Naive thymus-derived CD8-positive, alpha-beta T cell (primary cell): ENCODE measurements around the gene SLC35B1. TPM values are rescaled to one million over a fixed set of nuclear protein-coding genes. Genes with fewer than 3 reads are reported as not detected.

Experiments used
- ATAC-seq, 2 donors: fragments of 150-1000 bp; cut with Tn5 transposase in 1 of 2; sonication (Bioruptor Pico), chemical (Tn5 transposase) in 1 of 2; 1 replicate in 1 of 2; 2 replicates in 1 of 2; pipeline ENCODE4 v1.10.0; 2021; ENCODE audit warnings: mild to moderate bottlenecking in 2 of 2, moderate library complexity in 2 of 2
- POLR2A ChIA-PET: fragments of 350-600 bp; sonication (Branson Sonifier 250); formaldehyde crosslinking; loops from one replicate; lab custom pipeline; 2021; ENCODE audit warnings: antibody characterized with exemption; lab: Charles Lee
- DNase-seq, 10 donors: peaks; one replicate each; pipeline versions ENCODE4 v3.0.0 to v3.0.0-alpha.2; 2020 to 2022
- H3K27ac Mint-ChIP-seq, 10 donors: one replicate each; pipeline ENCODE4 v1.8.0; 2020 to 2022; ENCODE audit warnings: mild to moderate bottlenecking in 10 of 10, mixed read lengths in 10 of 10, moderate library complexity in 4 of 10, inconsistent platforms in 1 of 10
- H3K27me3 Mint-ChIP-seq, 5 donors: one replicate each; pipeline ENCODE4 v1.8.0; 2021 to 2022; ENCODE audit warnings: mixed read lengths in 5 of 5
- H3K36me3 Mint-ChIP-seq, 3 donors: one replicate each; pipeline ENCODE4 v1.8.0; 2020 to 2022; ENCODE audit warnings: mixed read lengths in 3 of 3, mild to moderate bottlenecking in 2 of 3, inconsistent platforms in 1 of 3
- H3K4me1 Mint-ChIP-seq, 4 donors: one replicate each; pipeline ENCODE4 v1.8.0; 2021 to 2022; ENCODE audit warnings: mixed read lengths in 4 of 4
- H3K4me3 Mint-ChIP-seq, 10 donors: one replicate each; pipeline ENCODE4 v1.8.0; 2020 to 2022; ENCODE audit warnings: mild to moderate bottlenecking in 10 of 10, mixed read lengths in 10 of 10, moderate library complexity in 6 of 10, inconsistent platforms in 1 of 10
- H3K9me3 Mint-ChIP-seq, 9 donors: one replicate each; pipeline ENCODE4 v1.8.0; 2020 to 2022; ENCODE audit warnings: mixed read lengths in 9 of 9, mild to moderate bottlenecking in 3 of 9, inconsistent platforms in 1 of 9, moderate library complexity in 1 of 9
- polyA plus RNA-seq, 3 donors: library from polyadenylated mRNA; unstranded; fragments of 300-500 nt; fragmentation: Illumina TruSeq; gene quantifications; one replicate each; pipeline ENCODE4 v1.2.3, GENCODE V29; 2021
- total RNA-seq, 8 experiments: library from RNA in 2 of 8; stranded (reverse) in 2 of 8; gene quantifications; one replicate each; pipeline ENCODE4 v1.2.3 and lab custom pipeline; 2021 to 2026

Gene SLC35B1
- total and polyA plus RNA-seq, 5 experiments from 2014 or later, result 20.3 to 39.7 (median 27.4) TPM

GRCh38 chr17:49695698-49696232 lies 12.0 kb downstream of the SLC35B1 start:
- Mint-ChIP-seq H3K9me3 (no peaks in the 10 kb centered on the region), H3K4me3 (peak overlapping the region; percentile 31 to 80 (median 66)), H3K4me1 (peaks cover 44 to 59% (median 50%) of the 10 kb centered on the region in 4 donors), H3K27me3 (no peaks in the 10 kb centered on the region), H3K27ac (peak overlapping the region; percentile 89 to 96 (median 92)), H3K36me3 (peaks cover 0 to 18% (median 0%) of the 10 kb centered on the region in 3 donors)
- POLR2A ChIA-PET, result interaction anchor here (0.6 to 3.6 kb wide), 12 partner anchors 8 to 128 kb away, joined by 3 to 18 read pairs (median 4); partner anchors contain the start of gene SPOP
- DNase-seq (no peak), ATAC-seq (peak in 1 of 2 donors; percentile 35)

GRCh38 chr17:49694847-49695697 lies 12.7 kb downstream of the SLC35B1 start:
- Mint-ChIP-seq H3K4me1 (peaks cover 45 to 61% (median 52%) of the 10 kb centered on the region in 4 donors), H3K36me3 (peaks cover 0 to 11% (median 0%) of the 10 kb centered on the region in 3 donors), H3K4me3 (peak overlapping the region; percentile 22 to 80 (median 56)), H3K27me3 (no peaks in the 10 kb centered on the region), H3K9me3 (no peaks in the 10 kb centered on the region), H3K27ac (peak overlapping the region; percentile 89 to 96 (median 92))
- peak; percentile 37 to 45 for ATAC-seq
- peak; percentile 51 to 80 (median 70) for DNase-seq
- POLR2A ChIA-PET, result interaction anchor here (1.0 to 3.6 kb wide), 7 partner anchors 9 to 127 kb away, joined by 4 to 18 read pairs (median 5); partner anchors contain the start of gene SPOP

- Mint-ChIP-seq H3K27me3 (no peaks in the 10 kb centered on the region), H3K4me3 (peak overlapping the region in 1 of 10 donors; percentile 42), H3K4me1 (peaks cover 46 to 70% (median 63%) of the 10 kb centered on the region in 4 donors), H3K9me3 (no peaks in the 10 kb centered on the region), H3K36me3 (peaks cover 0 to 3% (median 0%) of the 10 kb centered on the region in 3 donors), H3K27ac (peak overlapping the region in 7 of 10 donors; percentile 29 to 89 (median 69))
- ATAC-seq (no peak), DNase-seq (no peak)
- POLR2A ChIA-PET, result no interaction called here
Observed at GRCh38 chr17:49692751-49693150, 15.0 kb downstream of the SLC35B1 start.

- peaks cover 52 to 77% (median 69%) of the 10 kb centered on the region in 4 donors for H3K4me1 Mint-ChIP-seq
- DNase-seq, result no peak
- no peak for ATAC-seq
- H3K4me3 Mint-ChIP-seq, result peak overlapping the region in 9 of 10 donors; percentile 56 to 94 (median 73)
- no peaks in the 10 kb centered on the region for H3K9me3 Mint-ChIP-seq
- peak overlapping the region; percentile 45 to 91 (median 88) for H3K27ac Mint-ChIP-seq
- POLR2A ChIA-PET, result interaction anchor here (0.9 to 6.0 kb wide), 5 partner anchors 10 to 122 kb away, joined by 3 to 60 read pairs (median 3); partner anchors contain the start of gene SPOP
- H3K27me3 Mint-ChIP-seq, result no peaks in the 10 kb centered on the region
- H3K36me3 Mint-ChIP-seq, result peaks cover 0 to 3% (median 0%) of the 10 kb centered on the region in 3 donors
Observed at GRCh38 chr17:49691677-49692191, 16.0 kb downstream of the SLC35B1 start.

- Mint-ChIP-seq H3K27ac (peak overlapping the region; percentile 81 to 91 (median 88)), H3K36me3 (peaks cover 0 to 3% (median 0%) of the 10 kb centered on the region in 3 donors), H3K9me3 (no peaks in the 10 kb centered on the region), H3K4me1 (peaks cover 49 to 74% (median 67%) of the 10 kb centered on the region in 4 donors), H3K27me3 (no peaks in the 10 kb centered on the region), H3K4me3 (peak overlapping the region in 9 of 10 donors; percentile 56 to 94 (median 73))
- ATAC-seq (no peak), DNase-seq (no peak)
- POLR2A ChIA-PET, result interaction anchor here (0.6 to 6.0 kb wide), 7 partner anchors 9 to 121 kb away, joined by 3 to 60 read pairs (median 3); partner anchors contain the start of genes KAT7 and SPOP
Observed at GRCh38 chr17:49691086-49691676, 16.6 kb downstream of the SLC35B1 start.

- Mint-ChIP-seq H3K4me1 (peaks cover 45 to 65% (median 58%) of the 10 kb centered on the region in 4 donors), H3K9me3 (no peaks in the 10 kb centered on the region), H3K36me3 (peaks cover 0 to 3% (median 0%) of the 10 kb centered on the region in 3 donors), H3K27ac (peak overlapping the region; percentile 48 to 89 (median 76)), H3K27me3 (no peaks in the 10 kb centered on the region), H3K4me3 (peak overlapping the region in 8 of 10 donors; percentile 45 to 94 (median 60))
- POLR2A ChIA-PET, result interaction anchor here (0.6 to 6.0 kb wide), 4 partner anchors 12 to 103 kb away, joined by 3 to 60 read pairs (median 4); partner anchors contain the start of gene SPOP
- ATAC-seq, result no peak
- no peak for DNase-seq
Observed at GRCh38 chr17:49690256-49690655, 17.5 kb downstream of the SLC35B1 start.

GRCh38 chr17:49688848-49689247 lies 18.9 kb downstream of the SLC35B1 start:
- POLR2A ChIA-PET, result interaction anchor here (0.8 to 6.0 kb wide), 5 partner anchors 10 to 75 kb away, joined by 3 to 60 read pairs (median 5); partner anchors contain the start of genes FAM117A, SLC35B1 and SPOP
- H3K4me3 Mint-ChIP-seq, result peak overlapping the region; percentile 71 to 95 (median 88)
- H3K36me3 Mint-ChIP-seq, result peaks cover 0 to 3% (median 0%) of the 10 kb centered on the region in 3 donors
- H3K9me3 Mint-ChIP-seq, result no peaks in the 10 kb centered on the region
- H3K27ac Mint-ChIP-seq, result peak overlapping the region; percentile 89 to 100 (median 96)
- no peak for ATAC-seq
- DNase-seq, result no peak
- peaks cover 41 to 65% (median 53%) of the 10 kb centered on the region in 4 donors for H3K4me1 Mint-ChIP-seq
- no peaks in the 10 kb centered on the region for H3K27me3 Mint-ChIP-seq

- no peaks in the 10 kb centered on the region for H3K36me3 Mint-ChIP-seq
- ATAC-seq (peak; percentile 95), DNase-seq (peak in 4 of 10 donors; percentile 23 to 58 (median 56))
- H3K27ac Mint-ChIP-seq, result peak overlapping the region; percentile 95 to 100 (median 98)
- peak overlapping the region; percentile 87 to 95 (median 93) for H3K4me3 Mint-ChIP-seq
- H3K9me3 Mint-ChIP-seq, result no peaks in the 10 kb centered on the region
- POLR2A ChIA-PET, result interaction anchor here (0.7 to 6.0 kb wide), 10 partner anchors 8 to 1128 kb away, joined by 3 to 60 read pairs (median 5); partner anchors contain the start of genes FAM117A, SLC35B1 and SPOP
- H3K4me1 Mint-ChIP-seq, result peaks cover 39 to 65% (median 52%) of the 10 kb centered on the region in 4 donors
- no peaks in the 10 kb centered on the region for H3K27me3 Mint-ChIP-seq
Observed at GRCh38 chr17:49687878-49688491, 19.8 kb downstream of the SLC35B1 start.

GRCh38 chr17:49681106-49681979 lies 26.4 kb downstream of the SLC35B1 start:
- DNase-seq (no peak), ATAC-seq (no peak)
- POLR2A ChIA-PET, result interaction anchor here (0.7 to 1.2 kb wide), 6 partner anchors 10 to 107 kb away, joined by 3 to 5 read pairs (median 4); partner anchors contain the start of genes FAM117A and KAT7
- Mint-ChIP-seq H3K36me3 (peaks cover 0 to 2% (median 2%) of the 10 kb centered on the region in 3 donors), H3K27ac (peak overlapping the region in 6 of 10 donors; percentile 24 to 77 (median 52)), H3K27me3 (peaks cover 0 to 8% (median 0%) of the 10 kb centered on the region in 5 donors), H3K4me3 (no peak overlapping the region), H3K9me3 (peaks cover 0 to 5% (median 0%) of the 10 kb centered on the region in 9 donors), H3K4me1 (peaks cover 18 to 36% (median 24%) of the 10 kb centered on the region in 4 donors)

GRCh38 chr17:49680314-49680713 lies 27.4 kb downstream of the SLC35B1 start:
- no peak for ATAC-seq
- POLR2A ChIA-PET, result interaction anchor here (0.7 to 1.5 kb wide), 4 partner anchors 16 to 108 kb away, joined by 3 to 8 read pairs (median 4); partner anchors contain the start of genes FAM117A and KAT7
- peaks cover 0 to 8% (median 0%) of the 10 kb centered on the region in 5 donors for H3K27me3 Mint-ChIP-seq

More at GRCh38 chr17:49680314-49680713, 27.4 kb downstream of the SLC35B1 start:
- Mint-ChIP-seq H3K9me3 (peaks cover 0 to 5% (median 0%) of the 10 kb centered on the region in 9 donors), H3K4me3 (no peak overlapping the region), H3K27ac (peak overlapping the region in 6 of 10 donors; percentile 20 to 77 (median 56)), H3K4me1 (peaks cover 24 to 46% (median 34%) of the 10 kb centered on the region in 4 donors), H3K36me3 (peaks cover 0 to 11% (median 2%) of the 10 kb centered on the region in 3 donors)
- DNase-seq, result no peak
